H1 (cell line): ENCODE measurements around the gene MRPL52. TPM values are rescaled to one million over a fixed set of nuclear protein-coding genes. Genes with fewer than 3 reads are reported as not detected.

Source experiments
- ATF3 ChIP-seq: IDR thresholded peaks from 2 replicates; pipeline ENCODE4 v1.6.1; 2011; ENCODE audit warnings: low read depth, mild to moderate bottlenecking, low read length; ENCODE audit not compliant: insufficient read depth
- BACH1 ChIP-seq: IDR thresholded peaks from 2 replicates; pipeline ENCODE4 v1.6.1; 2012; ENCODE audit warnings: low read length, improper control_type of control experiment
- BCL11A ChIP-seq, 2 experiments: IDR thresholded peaks; one replicate each; pipeline ENCODE4 v1.6.1; 2011; ENCODE audit warnings: low read depth in 2 of 2, low read length in 2 of 2, mild to moderate bottlenecking in 2 of 2
- CEBPB ChIP-seq: IDR thresholded peaks from 2 replicates; pipeline ENCODE4 v1.6.1; 2012; ENCODE audit warnings: low read depth, low read length
- CHD1 ChIP-seq: IDR thresholded peaks from 2 replicates; pipeline ENCODE4 v1.6.1; 2012; ENCODE audit warnings: low read depth, low read length, improper control_type of control experiment
- CHD2 ChIP-seq: IDR thresholded peaks from 2 replicates; pipeline ENCODE4 v1.6.1; 2012; ENCODE audit warnings: low read length, improper control_type of control experiment
- CREB1 ChIP-seq: IDR thresholded peaks from 2 replicates; pipeline ENCODE4 v1.6.1; 2012; ENCODE audit warnings: inconsistent platforms
- E2F6 ChIP-seq: IDR thresholded peaks from 2 replicates; pipeline ENCODE4 v1.6.1; 2012; ENCODE audit warnings: inconsistent platforms
- EP300 ChIP-seq, 2 experiments: IDR thresholded peaks; 1 replicate in 1 of 2; 2 replicates in 1 of 2; pipeline ENCODE4 v1.6.1; 2011 to 2012; ENCODE audit warnings: low read depth in 2 of 2, low read length in 2 of 2, mild to moderate bottlenecking in 2 of 2, borderline replicate concordance in 1 of 2, inconsistent platforms in 1 of 2, moderate library complexity in 1 of 2
- FOSL1 ChIP-seq: IDR thresholded peaks from 2 replicates; pipeline ENCODE4 v1.6.1; 2011; ENCODE audit warnings: mild to moderate bottlenecking, low read depth, low read length, moderate library complexity; ENCODE audit not compliant: insufficient read depth
- GTF2F1 ChIP-seq: IDR thresholded peaks from 2 replicates; pipeline ENCODE4 v1.6.1; 2012; ENCODE audit warnings: low read depth, low read length, improper control_type of control experiment, borderline replicate concordance
- JUND ChIP-seq: IDR thresholded peaks from 2 replicates; pipeline ENCODE4 v1.6.1; 2011; ENCODE audit warnings: mild to moderate bottlenecking, improper control_type of control experiment, low read length
- KDM1A ChIP-seq: fragments of 200-600, 300-600 bp; sonication (generic); IDR thresholded peaks from 2 replicates; pipeline ENCODE4 v1.7.1; 2016; ENCODE audit warnings: mild to moderate bottlenecking, low read length, borderline replicate concordance
- POLR2A ChIP-seq, 2 experiments: IDR thresholded peaks; 1 replicate in 1 of 2; 2 replicates in 1 of 2; pipeline ENCODE4 v1.6.1; 2011; ENCODE audit warnings: low read depth in 2 of 2, low read length in 2 of 2, mild to moderate bottlenecking in 2 of 2; ENCODE audit errors: control extremely low read depth in 1 of 2
- RAD21 ChIP-seq, 2 experiments: IDR thresholded peaks in 1 of 2; conservative IDR thresholded peaks in 1 of 2; 2 replicates each; pipeline ENCODE4 v1.6.1; 2011; ENCODE audit warnings: low read depth in 2 of 2, low read length in 2 of 2, improper control_type of control experiment in 1 of 2, inconsistent platforms in 1 of 2, mild to moderate bottlenecking in 1 of 2, moderate library complexity in 1 of 2
- RXRA ChIP-seq: IDR thresholded peaks from 2 replicates; pipeline ENCODE4 v1.6.1; 2011; ENCODE audit warnings: low read depth, mild to moderate bottlenecking, low read length, moderate library complexity; ENCODE audit not compliant: insufficient read depth
- SIX5 ChIP-seq: IDR thresholded peaks from 2 replicates; pipeline ENCODE4 v1.6.1; 2011; ENCODE audit warnings: mild to moderate bottlenecking, low read depth, low read length
- SP1 ChIP-seq: IDR thresholded peaks from 2 replicates; pipeline ENCODE4 v1.6.1; 2011; ENCODE audit warnings: low read depth, low read length
- SP4 ChIP-seq: IDR thresholded peaks from 2 replicates; pipeline ENCODE4 v1.6.1; 2012; ENCODE audit warnings: low read length, inconsistent platforms
- SRF ChIP-seq: IDR thresholded peaks from 2 replicates; pipeline ENCODE4 v1.6.1; 2011; ENCODE audit warnings: mild to moderate bottlenecking, low read depth, low read length, moderate library complexity
- TAF1 ChIP-seq: IDR thresholded peaks from 2 replicates; pipeline ENCODE4 v1.6.1; 2011; ENCODE audit warnings: mild to moderate bottlenecking, low read depth, low read length
- TBP ChIP-seq: IDR thresholded peaks from 2 replicates; pipeline ENCODE4 v1.6.1; 2011; ENCODE audit warnings: low read depth, low read length, improper control_type of control experiment
- USF2 ChIP-seq: IDR thresholded peaks from 2 replicates; pipeline ENCODE4 v1.6.1; 2011; ENCODE audit warnings: low read length, improper control_type of control experiment
- polyA plus RNA-seq, 7 experiments: library from polyadenylated mRNA; depleted of rRNA in 3 of 7; stranded (reverse) in 5 of 7; unstranded in 2 of 7; fragments of >200 nt in 5 of 7; fragments of 200-250 nt in 2 of 7; gene quantifications; 1 replicate in 5 of 7; 2 replicates in 1 of 7; 4 replicates in 1 of 7; pipeline versions ENCODE4 v1.2.1 to v1.2.3, GENCODE V29; 2011 to 2013; ENCODE audit warnings: missing spikeins in 2 of 7, mixed read lengths in 2 of 7
- total RNA-seq: library from RNA; stranded (reverse); fragmentation: NEBNext Ultra II Directional; extraction: Animal tissue kit (Norgen Biotek cat#: 25700); gene quantifications from 2 replicates; pipeline ENCODE4 v1.2.1, GENCODE V29; 2021

The MRPL52 gene
- total and polyA plus RNA-seq, 2 of the 8 experiments (the other 6 are each of a cell fraction or from before 2014, with no cell fraction given): 70.5 to 176 TPM

GRCh38 chr14:22872033-22872832 is 42.5 kb downstream of the MRPL52 start (continued):
- TF ChIP-seq USF2 (no peak), KDM1A (no peak), POLR2A (IDR thresholded peaks at IDR 0.05; ENCODE audit: control extremely low read depth in 1 of 2, low read depth in 2 of 2, low read length in 2 of 2) (peak in 1 of 2 experiments; percentile 28; a peak in 1 of 3 replicates), E2F6 (no peak), BCL11A (IDR thresholded peaks at IDR 0.05; ENCODE audit: low read depth in 2 of 2, low read length in 2 of 2) (no peak), RXRA (no peak), EP300 (IDR thresholded peaks at IDR 0.05; ENCODE audit: borderline replicate concordance in 1 of 2, low read depth in 2 of 2, low read length in 2 of 2) (0 out of 3 replicates have a peak, but pooled peaks of 1 of the 2 experiments have one; percentile 59), GTF2F1 (no peak), RAD21 (IDR thresholded peaks at IDR 0.05 in 1 of 2, conservative IDR thresholded peaks at IDR 0.05 in 1 of 2; ENCODE audit: low read depth in 2 of 2, low read length in 2 of 2) (peak; percentile 75 to 84), SIX5 (no peak), SRF (0 out of 2 replicates have a peak, but pooled peaks have one; percentile 5), TAF1 (peak; percentile 56), ATF3 (0 out of 2 replicates have a peak, but pooled peaks have one; percentile 8), CEBPB (no peak), FOSL1 (no peak), CHD2 (peak; percentile 58), JUND (peak; percentile 55; the same call in 1 of the 2 replicates), SP1 (no peak), SP4 (no peak), TBP (peak; percentile 56; the same call in 1 of the 2 replicates), CREB1 (peak; percentile 33; the same call in 1 of the 2 replicates), CHD1 (no peak), BACH1 (0 out of 2 replicates have a peak, but pooled peaks have one; percentile 20)
